HEK293 (cell line): ENCODE results near the gene KCNT1.

Source experiments
- ATF2 ChIP-seq: fragments of 450-650 bp; formaldehyde crosslinking; IDR thresholded peaks from 2 replicates; pipeline ENCODE4 v1.5.1; 2016; ENCODE audit warnings: missing biosample characterization, missing genetic modification characterization, low read depth
- BCL6B ChIP-seq: fragments of 450-650 bp; formaldehyde crosslinking; IDR thresholded peaks from 2 replicates; pipeline ENCODE4 v1.5.1; 2017; ENCODE audit warnings: missing biosample characterization, missing genetic modification characterization
- PBX3 ChIP-seq: sonication (generic); formaldehyde crosslinking; IDR thresholded peaks from 2 replicates; pipeline ENCODE4 v1.8.1; 2022; ENCODE audit warnings: mild to moderate bottlenecking, moderate library complexity, missing genetic modification reagents
- PRDM6 ChIP-seq: fragments of 450-650 bp; formaldehyde crosslinking; IDR thresholded peaks from 2 replicates; pipeline ENCODE4 v1.5.1; 2017; ENCODE audit warnings: missing biosample characterization, missing genetic modification characterization
- ZNF184 ChIP-seq: fragments of 450-650 bp; IDR thresholded peaks from 2 replicates; pipeline ENCODE4 v1.5.1; 2018; ENCODE audit warnings: missing biosample characterization, mild to moderate bottlenecking, missing genetic modification characterization
- ZNF248 ChIP-seq: fragments of 450-650 bp; formaldehyde crosslinking; IDR thresholded peaks from 2 replicates; pipeline ENCODE4 v1.5.1; 2017; ENCODE audit warnings: missing biosample characterization, missing genetic modification characterization
- ZNF423 ChIP-seq: fragments of 450-650 bp; formaldehyde crosslinking; IDR thresholded peaks from 2 replicates; pipeline ENCODE4 v1.5.1; 2016; ENCODE audit warnings: missing biosample characterization, missing genetic modification characterization
- ZNF48 ChIP-seq: fragments of 450-650 bp; formaldehyde crosslinking; IDR thresholded peaks from 2 replicates; pipeline ENCODE4 v1.5.1; 2016; ENCODE audit warnings: missing biosample characterization, missing genetic modification characterization
- ZNF626 ChIP-seq: fragments of 450-650 bp; sonication (Bioruptor Pico); formaldehyde crosslinking; IDR thresholded peaks from 2 replicates; pipeline ENCODE4 v1.5.1; 2018; ENCODE audit warnings: missing biosample characterization, missing genetic modification characterization, inconsistent platforms
- TF ChIP-seq, protein P1 (sequence below): fragments of 450-650 bp; formaldehyde crosslinking; IDR thresholded peaks from 2 replicates; pipeline ENCODE4 v1.5.1; 2016; ENCODE audit warnings: missing biosample characterization, missing genetic modification characterization
- TF ChIP-seq, protein P2 (sequence below): fragments of 450-650 bp; formaldehyde crosslinking; IDR thresholded peaks from 2 replicates; pipeline ENCODE4 v1.5.1; 2016; ENCODE audit warnings: missing biosample characterization, missing genetic modification characterization
- TF ChIP-seq, protein P3 (sequence below): fragments of 450-650 bp; formaldehyde crosslinking; IDR thresholded peaks from 2 replicates; pipeline ENCODE4 v1.5.1; 2016; ENCODE audit warnings: missing biosample characterization, missing genetic modification characterization

GRCh38 chr9:135687216-135687615 lies 14.8 kb upstream of the KCNT1 start:
- TF ChIP-seq, protein P1, sequence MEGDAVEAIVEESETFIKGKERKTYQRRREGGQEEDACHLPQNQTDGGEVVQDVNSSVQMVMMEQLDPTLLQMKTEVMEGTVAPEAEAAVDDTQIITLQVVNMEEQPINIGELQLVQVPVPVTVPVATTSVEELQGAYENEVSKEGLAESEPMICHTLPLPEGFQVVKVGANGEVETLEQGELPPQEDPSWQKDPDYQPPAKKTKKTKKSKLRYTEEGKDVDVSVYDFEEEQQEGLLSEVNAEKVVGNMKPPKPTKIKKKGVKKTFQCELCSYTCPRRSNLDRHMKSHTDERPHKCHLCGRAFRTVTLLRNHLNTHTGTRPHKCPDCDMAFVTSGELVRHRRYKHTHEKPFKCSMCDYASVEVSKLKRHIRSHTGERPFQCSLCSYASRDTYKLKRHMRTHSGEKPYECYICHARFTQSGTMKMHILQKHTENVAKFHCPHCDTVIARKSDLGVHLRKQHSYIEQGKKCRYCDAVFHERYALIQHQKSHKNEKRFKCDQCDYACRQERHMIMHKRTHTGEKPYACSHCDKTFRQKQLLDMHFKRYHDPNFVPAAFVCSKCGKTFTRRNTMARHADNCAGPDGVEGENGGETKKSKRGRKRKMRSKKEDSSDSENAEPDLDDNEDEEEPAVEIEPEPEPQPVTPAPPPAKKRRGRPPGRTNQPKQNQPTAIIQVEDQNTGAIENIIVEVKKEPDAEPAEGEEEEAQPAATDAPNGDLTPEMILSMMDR (tag by site-specific recombination) = no peak
- no peak for TF ChIP-seq ATF2 (tag by site-specific recombination)
- no peak for TF ChIP-seq PRDM6 (tag by site-specific recombination)
- no peak for TF ChIP-seq PBX3 (CRISPR knock-in tag)
- no peak for TF ChIP-seq ZNF48 (tag by site-specific recombination)
- TF ChIP-seq, protein P2, sequence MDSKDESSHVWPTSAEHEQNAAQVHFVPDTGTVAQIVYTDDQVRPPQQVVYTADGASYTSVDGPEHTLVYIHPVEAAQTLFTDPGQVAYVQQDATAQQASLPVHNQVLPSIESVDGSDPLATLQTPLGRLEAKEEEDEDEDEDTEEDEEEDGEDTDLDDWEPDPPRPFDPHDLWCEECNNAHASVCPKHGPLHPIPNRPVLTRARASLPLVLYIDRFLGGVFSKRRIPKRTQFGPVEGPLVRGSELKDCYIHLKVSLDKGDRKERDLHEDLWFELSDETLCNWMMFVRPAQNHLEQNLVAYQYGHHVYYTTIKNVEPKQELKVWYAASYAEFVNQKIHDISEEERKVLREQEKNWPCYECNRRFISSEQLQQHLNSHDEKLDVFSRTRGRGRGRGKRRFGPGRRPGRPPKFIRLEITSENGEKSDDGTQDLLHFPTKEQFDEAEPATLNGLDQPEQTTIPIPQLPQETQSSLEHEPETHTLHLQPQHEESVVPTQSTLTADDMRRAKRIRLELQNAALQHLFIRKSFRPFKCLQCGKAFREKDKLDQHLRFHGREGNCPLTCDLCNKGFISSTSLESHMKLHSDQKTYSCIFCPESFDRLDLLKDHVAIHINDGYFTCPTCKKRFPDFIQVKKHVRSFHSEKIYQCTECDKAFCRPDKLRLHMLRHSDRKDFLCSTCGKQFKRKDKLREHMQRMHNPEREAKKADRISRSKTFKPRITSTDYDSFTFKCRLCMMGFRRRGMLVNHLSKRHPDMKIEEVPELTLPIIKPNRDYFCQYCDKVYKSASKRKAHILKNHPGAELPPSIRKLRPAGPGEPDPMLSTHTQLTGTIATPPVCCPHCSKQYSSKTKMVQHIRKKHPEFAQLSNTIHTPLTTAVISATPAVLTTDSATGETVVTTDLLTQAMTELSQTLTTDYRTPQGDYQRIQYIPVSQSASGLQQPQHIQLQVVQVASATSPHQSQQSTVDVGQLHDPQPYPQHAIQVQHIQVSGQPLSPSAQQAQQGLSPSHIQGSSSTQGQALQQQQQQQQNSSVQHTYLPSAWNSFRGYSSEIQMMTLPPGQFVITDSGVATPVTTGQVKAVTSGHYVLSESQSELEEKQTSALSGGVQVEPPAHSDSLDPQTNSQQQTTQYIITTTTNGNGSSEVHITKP (tag by site-specific recombination) = no peak
- no peak for TF ChIP-seq ZNF423 (tag by site-specific recombination)
- no peak for TF ChIP-seq BCL6B
- TF ChIP-seq, protein P3, sequence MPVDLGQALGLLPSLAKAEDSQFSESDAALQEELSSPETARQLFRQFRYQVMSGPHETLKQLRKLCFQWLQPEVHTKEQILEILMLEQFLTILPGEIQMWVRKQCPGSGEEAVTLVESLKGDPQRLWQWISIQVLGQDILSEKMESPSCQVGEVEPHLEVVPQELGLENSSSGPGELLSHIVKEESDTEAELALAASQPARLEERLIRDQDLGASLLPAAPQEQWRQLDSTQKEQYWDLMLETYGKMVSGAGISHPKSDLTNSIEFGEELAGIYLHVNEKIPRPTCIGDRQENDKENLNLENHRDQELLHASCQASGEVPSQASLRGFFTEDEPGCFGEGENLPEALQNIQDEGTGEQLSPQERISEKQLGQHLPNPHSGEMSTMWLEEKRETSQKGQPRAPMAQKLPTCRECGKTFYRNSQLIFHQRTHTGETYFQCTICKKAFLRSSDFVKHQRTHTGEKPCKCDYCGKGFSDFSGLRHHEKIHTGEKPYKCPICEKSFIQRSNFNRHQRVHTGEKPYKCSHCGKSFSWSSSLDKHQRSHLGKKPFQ (tag by site-specific recombination) = no peak
- no peak for TF ChIP-seq ZNF248
- TF ChIP-seq ZNF184 = no peak
- no peak for TF ChIP-seq ZNF626 (tag by site-specific recombination)
